Occipital lobe (tissue), 2 donors: ENCODE measurements around the gene MBOAT2. TPM values are rescaled to one million over a fixed set of nuclear protein-coding genes. Genes with fewer than 3 reads are reported as not detected.
"Not testable (repeated sequence)": the region's sequence is repeated elsewhere in the genome, so short reads cannot be mapped to it uniquely, and the experiment has no call there.

Experiments
- DNase-seq: peaks from one replicate; lab custom pipeline; 2025; lab: John Stamatoyannopoulos, UW
- total RNA-seq: library from RNA; depleted of rRNA; stranded (reverse); fragments of >200 nt; gene quantifications from one replicate; pipeline ENCODE4 v1.2.3, GENCODE V29; 2014

MBOAT2 gene
- total RNA-seq, 1 donor from 2014 or later, result 189 TPM

GRCh38 chr2:8896671-8897070 is 106.8 kb downstream of the MBOAT2 start:
- DNase-seq, result not testable (repeated sequence)

- not testable (repeated sequence) for DNase-seq
Observed at GRCh38 chr2:8895087-8895912, 108.2 kb downstream of the MBOAT2 start.

GRCh38 chr2:8893978-8894820 is 109.3 kb downstream of the MBOAT2 start:
- no peak for DNase-seq

GRCh38 chr2:8893474-8893873 is 110.0 kb downstream of the MBOAT2 start:
- no peak for DNase-seq

GRCh38 chr2:8892111-8892510 is 111.4 kb downstream of the MBOAT2 start:
- no peak for DNase-seq

GRCh38 chr2:8889978-8890377 is 113.5 kb downstream of the MBOAT2 start:
- DNase-seq, result no peak

- no peak for DNase-seq
Observed at GRCh38 chr2:8888963-8889362, 114.5 kb downstream of the MBOAT2 start.

- no peak for DNase-seq
Observed at GRCh38 chr2:8886876-8887275, 116.6 kb downstream of the MBOAT2 start.

GRCh38 chr2:8886202-8886518 is 117.3 kb downstream of the MBOAT2 start:
- no peak for DNase-seq

GRCh38 chr2:8885449-8886201 is 117.9 kb downstream of the MBOAT2 start:
- DNase-seq, result no peak

GRCh38 chr2:8884812-8885211 is 118.7 kb downstream of the MBOAT2 start:
- DNase-seq, result no peak

- no peak for DNase-seq
Observed at GRCh38 chr2:8882094-8882493, 121.4 kb downstream of the MBOAT2 start.

GRCh38 chr2:8877894-8878293 is 125.6 kb downstream of the MBOAT2 start:
- no peak for DNase-seq

- no peak for DNase-seq
Observed at GRCh38 chr2:8877332-8877731, 126.2 kb downstream of the MBOAT2 start.

GRCh38 chr2:8876628-8877027 is 126.9 kb downstream of the MBOAT2 start:
- DNase-seq, result no peak

- DNase-seq, result no peak
Observed at GRCh38 chr2:8872821-8873432, 130.6 kb downstream of the MBOAT2 start.

GRCh38 chr2:8870441-8870840 is 133.0 kb downstream of the MBOAT2 start:
- no peak for DNase-seq

GRCh38 chr2:8867363-8867762 is 136.1 kb downstream of the MBOAT2 start:
- DNase-seq, result no peak

GRCh38 chr2:8863331-8863953 is 140.0 kb downstream of the MBOAT2 start:
- no peak for DNase-seq

GRCh38 chr2:8862230-8862629 is 141.3 kb downstream of the MBOAT2 start:
- no peak for DNase-seq

GRCh38 chr2:8861797-8862196 is 141.7 kb downstream of the MBOAT2 start:
- DNase-seq, result no peak
